NB4 (cell line): ENCODE measurements around the gene G0S2.

Source experiments
- MYC ChIP-seq: IDR thresholded peaks from 2 replicates; pipeline ENCODE4 v1.6.1; 2011; ENCODE audit warnings: low read depth, low read length
- TF ChIP-seq, protein P1 (sequence below): IDR thresholded peaks from one replicate; pipeline ENCODE4 v1.5.1; 2012; ENCODE audit warnings: low read depth, low read length
- TF ChIP-seq, protein P2 (sequence below): IDR thresholded peaks from 2 replicates; pipeline ENCODE4 v1.6.1; 2011; ENCODE audit warnings: low read depth, low read length

GRCh38 chr1:209652121-209652735 lies 23.0 kb upstream of the G0S2 start, which contains the start of gene LAMB3:
- TF ChIP-seq, protein P1, sequence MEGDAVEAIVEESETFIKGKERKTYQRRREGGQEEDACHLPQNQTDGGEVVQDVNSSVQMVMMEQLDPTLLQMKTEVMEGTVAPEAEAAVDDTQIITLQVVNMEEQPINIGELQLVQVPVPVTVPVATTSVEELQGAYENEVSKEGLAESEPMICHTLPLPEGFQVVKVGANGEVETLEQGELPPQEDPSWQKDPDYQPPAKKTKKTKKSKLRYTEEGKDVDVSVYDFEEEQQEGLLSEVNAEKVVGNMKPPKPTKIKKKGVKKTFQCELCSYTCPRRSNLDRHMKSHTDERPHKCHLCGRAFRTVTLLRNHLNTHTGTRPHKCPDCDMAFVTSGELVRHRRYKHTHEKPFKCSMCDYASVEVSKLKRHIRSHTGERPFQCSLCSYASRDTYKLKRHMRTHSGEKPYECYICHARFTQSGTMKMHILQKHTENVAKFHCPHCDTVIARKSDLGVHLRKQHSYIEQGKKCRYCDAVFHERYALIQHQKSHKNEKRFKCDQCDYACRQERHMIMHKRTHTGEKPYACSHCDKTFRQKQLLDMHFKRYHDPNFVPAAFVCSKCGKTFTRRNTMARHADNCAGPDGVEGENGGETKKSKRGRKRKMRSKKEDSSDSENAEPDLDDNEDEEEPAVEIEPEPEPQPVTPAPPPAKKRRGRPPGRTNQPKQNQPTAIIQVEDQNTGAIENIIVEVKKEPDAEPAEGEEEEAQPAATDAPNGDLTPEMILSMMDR = no peak
- TF ChIP-seq, protein P2, sequence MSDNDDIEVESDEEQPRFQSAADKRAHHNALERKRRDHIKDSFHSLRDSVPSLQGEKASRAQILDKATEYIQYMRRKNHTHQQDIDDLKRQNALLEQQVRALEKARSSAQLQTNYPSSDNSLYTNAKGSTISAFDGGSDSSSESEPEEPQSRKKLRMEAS = no peak
- no peak for TF ChIP-seq MYC
